Ectodermal cell (in vitro differentiated cells): Measurements from ENCODE around the gene OR2T2. TPM values are rescaled to one million over a fixed set of nuclear protein-coding genes. Genes with fewer than 3 reads are reported as not detected.
"Not testable (repeated sequence)": the region's sequence is repeated elsewhere in the genome, so short reads cannot be mapped to it uniquely, and the experiment has no call there.

Source experiments
- H3K27ac ChIP-seq: 2 replicates; pipeline ENCODE4 v1.7.0; 2013; ENCODE audit warnings: mild to moderate bottlenecking, low read depth, low read length; ENCODE audit not compliant: insufficient read depth, poor library complexity, severe bottlenecking
- H3K27me3 ChIP-seq: 2 replicates; pipeline ENCODE4 v1.7.0; 2013; ENCODE audit warnings: mild to moderate bottlenecking, low read length; ENCODE audit not compliant: insufficient read depth, control insufficient read depth, poor library complexity, severe bottlenecking
- H3K36me3 ChIP-seq: one replicate; pipeline ENCODE4 v1.7.0; 2013; ENCODE audit warnings: low read length; ENCODE audit not compliant: control insufficient read depth, insufficient read depth
- H3K4me1 ChIP-seq: one replicate; pipeline ENCODE4 v1.7.0; 2013; ENCODE audit warnings: low read length; ENCODE audit not compliant: control insufficient read depth, insufficient read depth
- H3K4me3 ChIP-seq: 2 replicates; pipeline ENCODE4 v1.7.0; 2013; ENCODE audit warnings: low read depth, low read length, control low read depth; ENCODE audit not compliant: insufficient read depth
- H3K9me3 ChIP-seq: 2 replicates; pipeline ENCODE4 v1.7.0; 2013; ENCODE audit warnings: mild to moderate bottlenecking, low read length, moderate library complexity; ENCODE audit not compliant: control insufficient read depth
- WGBS, 2 experiments: methylation state at CpG; one replicate each; pipeline ENCODE4 v1.1.7; 2013; ENCODE audit warnings: missing lambda C conversion rate in 2 of 2; 5-methylcytosine and 5-hydroxymethylcytosine counted together
- polyA plus RNA-seq, 4 experiments: library from polyadenylated mRNA; stranded (reverse); fragments of 50-300 nt; gene quantifications; one replicate each; pipeline ENCODE4 v1.2.3, GENCODE V29; 2013

Gene OR2T2, protein sequence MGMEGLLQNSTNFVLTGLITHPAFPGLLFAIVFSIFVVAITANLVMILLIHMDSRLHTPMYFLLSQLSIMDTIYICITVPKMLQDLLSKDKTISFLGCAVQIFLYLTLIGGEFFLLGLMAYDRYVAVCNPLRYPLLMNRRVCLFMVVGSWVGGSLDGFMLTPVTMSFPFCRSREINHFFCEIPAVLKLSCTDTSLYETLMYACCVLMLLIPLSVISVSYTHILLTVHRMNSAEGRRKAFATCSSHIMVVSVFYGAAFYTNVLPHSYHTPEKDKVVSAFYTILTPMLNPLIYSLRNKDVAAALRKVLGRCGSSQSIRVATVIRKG
- not detected for polyA plus RNA-seq (2013, experiment 1 of 4)
- polyA plus RNA-seq (2013, experiment 2 of 4) = not detected
- polyA plus RNA-seq (2013, experiment 3 of 4) = not detected
- polyA plus RNA-seq (2013, experiment 4 of 4) = not detected

- not testable (repeated sequence) for H3K27ac ChIP-seq, H3K36me3 ChIP-seq, H3K4me3 ChIP-seq, H3K4me1 ChIP-seq, H3K9me3 ChIP-seq, H3K27me3 ChIP-seq
- no CpG with 5 or more reads among the region's 2 CpGs for WGBS, 2 experiments
Observed at GRCh38 chr1:248445399-248445798, at the start of gene OR2T2. TSS of gene OR2T2 (plus strand) at chr1:248445637. CDS start at chr1:248452798, 7,161 bp downstream.

DNA sequence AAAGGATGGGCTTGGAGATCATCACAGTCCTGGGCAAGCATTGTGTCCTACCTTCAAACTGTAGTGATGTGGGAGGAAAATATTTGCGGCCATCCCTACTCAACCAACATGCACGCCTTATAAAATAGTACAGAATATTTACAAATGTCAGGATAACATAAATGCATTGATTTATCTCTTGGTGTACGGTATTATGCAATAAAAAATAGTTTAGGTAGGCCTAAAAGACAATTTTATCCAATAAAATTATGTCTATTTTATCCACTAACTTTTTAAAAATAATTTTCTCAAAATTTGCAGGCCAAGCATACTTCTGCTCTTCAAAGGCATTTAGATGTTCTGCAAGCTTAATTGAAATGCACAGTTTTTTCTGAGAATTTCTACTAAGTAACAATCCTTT, 42.7 kb upstream of the OR2T2 start, which contains the start of gene OR2T1:
Gene OR2T1, plus strand, starts transcription at position 301 of the 400 bp plus-strand sequence. CDS start 3,100 bp downstream, outside the sequence.
- no peaks in the 10 kb centered on the region for H3K36me3 ChIP-seq
- H3K4me3 ChIP-seq = no peak within 1 kb of the TSS
- no peaks in the 10 kb centered on the region for H3K4me1 ChIP-seq
- peaks cover 27% of the 10 kb centered on the region for H3K9me3 ChIP-seq
- H3K27ac ChIP-seq = no peak within 1 kb of the TSS
- 60% methylated on average over 2 of the region's 3 CpGs; no CpG with 5 or more reads in 1 of the 2 experiments for WGBS, 2 experiments
- H3K27me3 ChIP-seq = no peaks in the 10 kb centered on the region

DNA sequence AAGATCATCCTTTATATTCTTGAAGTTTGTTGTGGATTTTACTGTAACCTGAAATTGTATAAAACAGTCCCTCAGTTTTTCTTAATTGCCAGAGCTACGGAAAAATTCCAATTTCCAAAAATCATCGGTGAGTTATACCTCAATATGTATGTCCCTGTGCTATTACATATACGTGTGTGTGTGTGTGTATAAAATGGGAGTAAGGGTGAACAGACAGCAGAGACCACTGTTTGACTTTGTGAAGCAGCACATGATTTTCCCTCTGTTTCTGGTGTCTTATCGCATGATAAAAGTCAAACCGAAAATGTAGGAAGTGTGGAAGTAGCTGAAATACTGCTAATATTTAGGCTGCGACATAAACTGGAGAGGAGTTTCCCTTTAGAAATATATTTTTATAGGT, 41.4 kb upstream of the OR2T2 start:
- 73 to 79% methylated on average over 5 to 6 of the region's 6 CpGs for WGBS, 2 experiments

GRCh38 chr1:248406721-248407692, 38.4 kb upstream of the OR2T2 start:
- no peak overlapping the region for H3K4me3 ChIP-seq
- no peaks in the 10 kb centered on the region for H3K4me1 ChIP-seq
- H3K27ac ChIP-seq = no peak overlapping the region
- WGBS, 2 experiments = 59 to 64% methylated on average over 8 of the region's 8 CpGs
- peaks cover 26% of the 10 kb centered on the region for H3K9me3 ChIP-seq
- H3K36me3 ChIP-seq = no peaks in the 10 kb centered on the region
- H3K27me3 ChIP-seq = no peaks in the 10 kb centered on the region

More for the DNA sequence above, 41.4 kb upstream of the OR2T2 start:
- H3K36me3 ChIP-seq = no peaks in the 10 kb centered on the region
- H3K27me3 ChIP-seq = no peaks in the 10 kb centered on the region
- H3K9me3 ChIP-seq = peaks cover 25% of the 10 kb centered on the region
- no peak overlapping the region for H3K4me3 ChIP-seq
- H3K4me1 ChIP-seq = no peaks in the 10 kb centered on the region
- no peak overlapping the region for H3K27ac ChIP-seq

- Histone ChIP-seq H3K9me3 (peaks cover 18% of the 10 kb centered on the region), H3K36me3 (no peaks in the 10 kb centered on the region), H3K4me1 (no peaks in the 10 kb centered on the region), H3K27me3 (no peaks in the 10 kb centered on the region), H3K27ac (no peak overlapping the region), H3K4me3 (no peak overlapping the region)
- 38 to 44% methylated on average over 3 of the region's 3 CpGs for WGBS, 2 experiments
Observed at GRCh38 chr1:248416226-248416625, 29.2 kb upstream of the OR2T2 start.

DNA sequence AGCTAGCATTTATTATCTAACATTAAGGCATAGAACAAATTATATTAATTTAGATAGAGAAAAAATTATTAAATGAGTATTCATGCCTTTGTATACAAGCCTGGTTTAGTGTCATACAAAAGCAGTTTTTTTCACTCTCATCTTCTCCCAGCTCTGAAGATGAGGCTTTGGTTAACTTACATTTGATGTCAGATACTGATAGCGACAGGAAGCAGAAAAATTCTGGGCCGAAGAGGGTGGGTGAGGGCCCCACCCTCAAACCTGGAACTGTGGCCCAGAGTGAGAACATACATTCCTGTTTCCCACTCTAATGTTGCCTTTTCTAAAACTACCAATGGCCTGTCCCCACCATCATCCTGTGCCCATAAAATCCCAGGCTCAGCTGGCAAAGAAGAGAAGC, 27.6 kb upstream of the OR2T2 start:
- H3K36me3 ChIP-seq = no peaks in the 10 kb centered on the region
- H3K9me3 ChIP-seq = peaks cover 20% of the 10 kb centered on the region
- H3K27me3 ChIP-seq = no peaks in the 10 kb centered on the region

DNA sequence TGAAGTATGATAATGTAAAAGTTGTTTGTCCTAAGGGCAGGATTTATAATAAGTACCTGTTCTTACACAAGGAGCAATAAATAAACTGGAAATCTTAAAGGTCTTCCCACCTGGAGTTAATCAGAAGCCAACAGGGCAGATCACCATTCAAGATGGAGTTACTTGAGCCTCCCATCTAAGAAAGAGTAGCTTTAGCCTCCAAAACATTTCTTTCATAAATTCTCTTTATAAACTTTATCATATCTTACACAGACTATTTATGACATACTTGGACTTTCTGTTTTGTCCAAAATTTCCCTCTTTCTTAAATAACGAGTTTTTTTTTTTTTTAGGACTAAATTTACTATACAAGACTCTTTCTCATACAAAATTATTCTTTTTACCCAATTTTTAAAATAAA, 24.1 kb upstream of the OR2T2 start:
- 30% methylated on average over 1 of the region's 1 CpG; no CpG with 5 or more reads in 1 of the 2 experiments for WGBS, 2 experiments
- no peaks in the 10 kb centered on the region for H3K4me1 ChIP-seq
- H3K27ac ChIP-seq = no peak overlapping the region
- H3K36me3 ChIP-seq = no peaks in the 10 kb centered on the region
- H3K9me3 ChIP-seq = peaks cover 17% of the 10 kb centered on the region
- H3K27me3 ChIP-seq = no peaks in the 10 kb centered on the region
- no peak overlapping the region for H3K4me3 ChIP-seq

More for the DNA sequence above, 27.6 kb upstream of the OR2T2 start:
- 71 to 73% methylated on average over 2 of the region's 2 CpGs for WGBS, 2 experiments
- Histone ChIP-seq H3K4me3 (no peak overlapping the region), H3K27ac (no peak overlapping the region), H3K4me1 (no peaks in the 10 kb centered on the region)

DNA sequence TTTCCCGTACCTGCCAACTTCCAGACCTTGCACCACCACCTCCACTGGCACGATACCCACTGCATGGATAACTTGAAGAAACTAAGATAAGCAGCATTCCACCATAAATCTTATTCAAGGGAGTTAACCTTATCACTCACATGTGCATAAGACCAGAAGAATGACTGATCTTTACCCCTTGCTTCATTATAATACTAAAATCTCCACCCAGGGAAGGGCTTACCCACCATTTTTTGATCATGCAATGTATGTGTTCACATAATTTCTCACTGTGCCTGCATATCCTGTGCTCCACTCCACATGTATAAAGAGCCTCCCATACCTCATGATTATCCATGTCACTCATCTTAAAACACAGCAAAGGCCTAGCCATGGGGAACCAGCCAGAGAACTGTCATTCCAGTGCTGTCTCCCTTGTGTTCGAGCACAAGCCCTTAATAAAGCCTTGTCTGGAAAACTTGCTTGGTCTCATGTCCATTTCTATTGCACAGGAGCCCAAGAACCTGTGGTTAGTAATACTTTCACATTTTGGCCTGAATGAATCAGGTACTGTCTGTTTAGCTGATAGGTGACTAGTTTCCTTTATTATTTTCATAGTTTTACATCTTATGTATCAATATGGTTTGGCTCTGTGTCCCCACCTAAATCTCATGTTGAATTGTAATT, 17.8 kb upstream of the OR2T2 start:
- WGBS, 2 experiments = 68 to 69% methylated on average over 3 of the region's 3 CpGs
- not testable (repeated sequence) for H3K27me3 ChIP-seq, H3K4me3 ChIP-seq, H3K4me1 ChIP-seq, H3K27ac ChIP-seq, H3K36me3 ChIP-seq, H3K9me3 ChIP-seq

GRCh38 chr1:248428192-248428533, 17.3 kb upstream of the OR2T2 start:
- 70 to 71% methylated on average over 3 of the region's 3 CpGs for WGBS, 2 experiments
- H3K27me3 ChIP-seq, H3K4me1 ChIP-seq, H3K36me3 ChIP-seq, H3K27ac ChIP-seq, H3K4me3 ChIP-seq, H3K9me3 ChIP-seq: not testable (repeated sequence)
